Measurements from ENCODE around the gene TRIM71. TPM values are rescaled to one million over a fixed set of nuclear protein-coding genes. Genes with fewer than 3 reads are reported as not detected.
A peak's percentile ranks its signal among the peaks of the same experiment; 100 is the strongest.
"Not testable (repeated sequence)": the region's sequence is repeated elsewhere in the genome, so short reads cannot be mapped to it uniquely, and the experiment has no call there.

The TRIM71 gene
- total and polyA plus RNA-seq, 8 donors = under 0.01 to 2.8 (median 0.12) TPM; not detected in 3

DNA sequence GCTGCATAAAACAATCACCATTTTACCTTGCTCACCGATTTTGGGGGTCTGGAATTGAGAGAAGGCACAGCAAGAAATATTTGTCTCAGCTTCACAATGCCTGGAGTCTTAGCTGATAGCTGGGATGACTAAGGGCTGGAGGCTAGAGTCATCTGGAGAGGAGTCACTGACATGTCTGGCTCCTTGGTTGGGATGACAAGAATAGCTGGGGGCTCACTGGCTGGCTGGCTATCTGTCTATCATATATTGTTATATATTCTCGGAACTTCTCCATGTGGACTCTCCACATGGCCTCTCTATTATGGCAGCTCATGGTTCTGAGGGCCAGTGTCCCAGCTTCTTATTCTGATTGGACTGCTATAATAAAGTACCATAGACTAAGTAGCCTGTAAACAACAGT, 20.0 kb upstream of the TRIM71 start:
- WGBS, 5 donors = 71 to 93% (median 91%) methylated on average over 2 of the region's 2 CpGs
- intact Hi-C loops (cut with DNase I; ENCODE audit: low total_unique reads) = no loop called here
- Histone ChIP-seq H3K36me3 (no peaks in the 10 kb centered on the region), H3K27ac (no peak overlapping the region), H3K4me1 (no peaks in the 10 kb centered on the region), H3K27me3 (no peaks in the 10 kb centered on the region), H3K9me3 (no peaks in the 10 kb centered on the region), H3K4me3 (no peak overlapping the region)
- no peak for DNase-seq
- no peak for TF ChIP-seq EP300 (IDR thresholded peaks at IDR 0.05)
- TF ChIP-seq CTCF (IDR thresholded peaks at IDR 0.05) = no peak
- TF ChIP-seq POLR2A (IDR thresholded peaks at IDR 0.05) = no peak
- TF ChIP-seq POLR2AphosphoS5 (IDR thresholded peaks at IDR 0.05) = no peak

DNA sequence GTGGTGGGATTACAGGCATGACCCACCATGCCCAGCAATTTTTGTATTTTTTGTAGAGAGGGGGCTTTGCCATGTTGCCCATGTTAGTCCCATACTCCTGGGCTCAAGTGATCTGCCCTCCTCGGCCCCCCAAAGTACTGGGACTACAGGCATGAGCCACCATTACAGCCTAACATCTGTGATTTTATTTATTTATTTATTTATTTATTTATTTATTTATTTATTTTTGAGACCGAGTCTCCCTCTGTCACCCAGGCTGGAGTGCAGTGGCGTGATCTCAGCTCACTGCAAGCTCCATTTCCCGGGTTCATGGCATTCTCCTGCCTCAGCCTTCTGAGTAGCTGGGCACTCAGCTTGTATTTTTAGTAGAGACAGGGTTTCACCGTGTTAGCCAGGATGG, 16.4 kb upstream of the TRIM71 start:
- H3K36me3 ChIP-seq; intact Hi-C loops (cut with DNase I; ENCODE audit: low total_unique reads); H3K27ac ChIP-seq; DNase-seq; H3K4me3 ChIP-seq; H3K4me1 ChIP-seq; H3K9me3 ChIP-seq; H3K27me3 ChIP-seq: not testable (repeated sequence)
- 91 to 97% (median 93%) methylated on average over 5 of the region's 5 CpGs for WGBS, 5 donors

DNA sequence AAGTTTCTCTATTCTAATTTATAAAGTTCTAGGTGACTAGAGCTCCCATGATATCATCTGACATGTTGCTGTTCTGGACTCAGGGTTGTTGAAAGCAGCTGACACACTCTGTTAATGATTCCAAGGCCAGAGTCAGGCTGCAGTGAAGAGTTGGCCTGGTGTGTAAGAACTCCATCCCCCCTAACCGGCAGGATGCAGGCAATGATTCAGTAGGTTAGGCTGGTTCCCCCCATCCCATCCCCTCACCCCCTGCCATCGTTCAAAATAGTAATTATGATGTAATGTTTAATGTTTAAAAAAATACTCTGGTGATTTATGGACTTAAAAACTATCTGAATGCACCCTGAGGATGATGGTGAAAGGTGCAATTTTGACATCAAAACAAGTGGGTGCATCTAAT, 4.6 kb upstream of the TRIM71 start:
- no peak for TF ChIP-seq POLR2AphosphoS5 (IDR thresholded peaks at IDR 0.05)
- TF ChIP-seq POLR2A (IDR thresholded peaks at IDR 0.05) = no peak
- no peak for TF ChIP-seq EP300 (IDR thresholded peaks at IDR 0.05)
- intact Hi-C loops (cut with DNase I; ENCODE audit: low total_unique reads) = no loop called here
- Histone ChIP-seq H3K36me3 (no peaks in the 10 kb centered on the region), H3K27ac (no peak overlapping the region), H3K9me3 (no peaks in the 10 kb centered on the region), H3K27me3 (peaks cover 15 to 30% (median 30%) of the 10 kb centered on the region in 3 donors), H3K4me3 (no peak overlapping the region), H3K4me1 (peaks cover 18 to 25% (median 21%) of the 10 kb centered on the region in 4 donors)
- 23 to 34% (median 26%) methylated on average over 2 of the region's 2 CpGs for WGBS, 5 donors
- peak in 1 of 2 donors; percentile 65 for DNase-seq

- no peaks in the 10 kb centered on the region for H3K36me3 ChIP-seq
- H3K4me1 ChIP-seq = peaks cover 26 to 32% (median 29%) of the 10 kb centered on the region in 4 donors
- H3K4me3 ChIP-seq = no peak overlapping the region
- DNase-seq = no peak
- intact Hi-C loops (cut with DNase I; ENCODE audit: low total_unique reads) = no loop called here
- 63 to 78% (median 72%) methylated on average over 6 of the region's 6 CpGs for WGBS, 5 donors
- peaks cover 22 to 42% (median 42%) of the 10 kb centered on the region in 3 donors for H3K27me3 ChIP-seq
- no peak overlapping the region for H3K27ac ChIP-seq
- peaks cover 0 to 8% (median 1%) of the 10 kb centered on the region in 4 donors for H3K9me3 ChIP-seq
- TF ChIP-seq CTCF (IDR thresholded peaks at IDR 0.05) = no peak
- TF ChIP-seq POLR2AphosphoS5 (IDR thresholded peaks at IDR 0.05) = no peak
- no peak for TF ChIP-seq POLR2A (IDR thresholded peaks at IDR 0.05)
- no peak for TF ChIP-seq EP300 (IDR thresholded peaks at IDR 0.05)
Measured at GRCh38 chr3:32814361-32814760, 3.4 kb upstream of the TRIM71 start.

DNA sequence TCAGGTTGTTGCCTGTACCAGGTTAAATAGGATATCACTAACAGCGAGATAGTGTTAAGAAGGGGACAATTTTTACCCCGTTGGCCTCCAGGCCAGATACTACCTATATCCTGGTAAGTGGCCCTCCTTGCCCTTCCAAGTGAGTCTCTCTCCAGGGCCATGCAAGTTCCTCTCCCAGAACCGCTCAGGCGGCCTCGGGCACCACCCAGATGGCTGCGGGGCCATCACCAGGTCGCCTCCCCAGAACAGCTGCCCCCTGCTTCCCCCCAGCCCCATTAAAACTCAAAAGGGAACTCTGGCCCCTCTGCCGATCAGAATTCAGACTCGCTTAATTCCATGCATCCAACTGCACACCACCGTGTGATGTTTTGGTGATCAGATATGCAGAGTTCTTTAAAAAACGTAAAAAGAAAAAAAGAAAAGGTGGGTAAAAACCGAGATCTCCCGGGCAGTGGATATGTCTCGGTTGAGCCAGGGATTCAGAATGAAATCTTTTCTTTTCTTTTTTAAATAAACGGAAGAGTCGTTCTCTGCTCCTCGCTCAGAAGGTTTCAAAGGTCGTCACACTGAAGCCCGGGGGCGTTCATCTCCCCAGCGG, 1.9 kb upstream of the TRIM71 start:
- no peak overlapping the region for H3K27ac ChIP-seq
- H3K27me3 ChIP-seq = peaks cover 22 to 58% (median 57%) of the 10 kb centered on the region in 3 donors
- peaks cover 26 to 36% (median 29%) of the 10 kb centered on the region in 4 donors for H3K4me1 ChIP-seq
- TF ChIP-seq POLR2AphosphoS5 (IDR thresholded peaks at IDR 0.05) = no peak
- TF ChIP-seq POLR2A (IDR thresholded peaks at IDR 0.05) = no peak
- no peak for TF ChIP-seq EP300 (IDR thresholded peaks at IDR 0.05)
- TF ChIP-seq CTCF (IDR thresholded peaks at IDR 0.05) = no peak
- 22 to 35% (median 28%) methylated on average over 21 of the region's 21 CpGs for WGBS, 5 donors
- no peak for DNase-seq
- intact Hi-C loops (cut with DNase I; ENCODE audit: low total_unique reads) = no loop called here
- H3K9me3 ChIP-seq = peaks cover 0 to 17% (median 5%) of the 10 kb centered on the region in 4 donors
- H3K36me3 ChIP-seq = no peaks in the 10 kb centered on the region
- H3K4me3 ChIP-seq = peak overlapping the region; percentile 42 to 67 (median 54)
